Heart right ventricle (tissue), 16 donors: ENCODE measurements around the gene OR52E1. TPM values are rescaled to one million over a fixed set of nuclear protein-coding genes. Genes with fewer than 3 reads are reported as not detected.

Experiments
- ATAC-seq, 8 donors: fragments of 200-7000 bp; cut with Tn5 transposase; one replicate each; pipeline ENCODE4 v1.9.1; 2020; ENCODE audit warnings: mild to moderate bottlenecking in 8 of 8, moderate library complexity in 8 of 8, moderate number of reproducible peaks in 1 of 8
- DNase-seq, 2 donors: peaks; one replicate each; pipeline ENCODE4 v3.0.0-alpha.2; 2020
- H3K27ac ChIP-seq, 10 donors: fragments of 200-600 bp; sonication (generic) in 2 of 10; one replicate each; pipeline versions ENCODE4 v1.5.0 to v1.8.0; 2020 to 2022; ENCODE audit warnings: mild to moderate bottlenecking in 3 of 10
- H3K27me3 ChIP-seq, 7 donors: fragments of 200-600 bp; one replicate each; pipeline ENCODE4 v1.8.0; 2021 to 2022; ENCODE audit warnings: mild to moderate bottlenecking in 2 of 7
- H3K36me3 ChIP-seq, 9 donors: fragments of 200-600 bp; sonication (generic) in 1 of 9; one replicate each; pipeline versions ENCODE4 v1.5.0 to v1.8.0; 2020 to 2022; ENCODE audit warnings: mild to moderate bottlenecking in 2 of 9
- H3K4me1 ChIP-seq, 9 donors: fragments of 200-600 bp; sonication (generic) in 1 of 9; one replicate each; pipeline versions ENCODE4 v1.5.0 to v1.8.0; 2020 to 2022; ENCODE audit warnings: mild to moderate bottlenecking in 4 of 9
- H3K4me3 ChIP-seq, 10 donors: fragments of 200-600 bp; sonication (generic) in 2 of 10; one replicate each; pipeline versions ENCODE4 v1.5.0 to v1.8.0; 2020 to 2022; ENCODE audit warnings: mild to moderate bottlenecking in 7 of 10, moderate library complexity in 2 of 10
- H3K9me3 ChIP-seq, 11 donors: fragments of 200-600 bp in 10 of 11; sonication (generic) in 2 of 11; one replicate each; pipeline versions ENCODE4 v1.5.0 to v1.8.0; 2013 to 2022; ENCODE audit warnings: mild to moderate bottlenecking in 2 of 11, control low read depth in 1 of 11, moderate library complexity in 1 of 11
- WGBS, 2 donors: extraction: QIAGEN DNeasy Blood & Tissue Kit; methylation state at CpG; one replicate each; pipeline ENCODE4 v1.1.7; 2013; ENCODE audit warnings: inconsistent platforms in 1 of 2; 5-methylcytosine and 5-hydroxymethylcytosine counted together
- intact Hi-C, 10 donors: fragments of 100-400 bp; cut with DNase I; formaldehyde crosslinking; loops; one replicate each; pipeline versions ENCODE4 v1.11.1 to v1.14.2; 2022
- polyA plus RNA-seq, 2 donors: library from polyadenylated mRNA; stranded (reverse); fragments of 200-250 nt; gene quantifications; one replicate each; pipeline ENCODE4 v1.2.3, GENCODE V29; 2013
- total RNA-seq, 10 donors: library from RNA; stranded (reverse); fragmentation: NEBNext Ultra II Directional in 3 of 10; extraction: Animal tissue kit (Norgen Biotek cat#: 25700) in 3 of 10; gene quantifications; one replicate each; pipeline versions ENCODE4 v1.2.1 to v1.2.4, GENCODE V29; 2021 to 2023
- TF ChIP-seq, protein P1 (sequence below), 9 donors: fragments of 200-600 bp; sonication (generic) in 2 of 9; IDR thresholded peaks; one replicate each; pipeline versions ENCODE4 v1.5.0 to v1.8.0; 2021 to 2022; ENCODE audit warnings: antibody characterized with exemption in 9 of 9, mild to moderate bottlenecking in 5 of 9, moderate library complexity in 1 of 9
- donor health status: Arrhythmogenic right ventricular cardiomyopathy.
- donor health status: ischemic (EF 13 %, LVEDD 7.1; RV severe dilation, severe dysfunction).
- donor health status: healthy with polysubstance abuse.
- donor health status: DM: no; HTN: yes; CAD: no.
- donor health status: DM: no; HTN: no; CAD: no.
- donor health status: ischemic (EF 25% LVEDD 6.9; RV normal size, moderate dysfunction).
- donor health status: ischemic (EF 25% LVEDD 5.7; RV mildly dilated, moderate dysfunction).
- donor health status: healthy.
- donor health status: DM: yes; HTN: yes; CAD: no.
- donor health status: Ischemic cardiomyopathy.
- donor health status: ischemic (EF 35%, LVEDD 5.7; RV mildly dilated, moderate dysfunction).
- donor health status: nonischemic (EF 11% LVEDD 7.7; RV severe dilation, severe dysfunction).
- donor health status: DM: yes; HTN: yes; CAD: no.
- donor health status: PGD.
- donor health status: ischemic (EF 29% LVEDD 5.4; RV normal size, mild dysfunction).
- donor health status: nonischemic (EF 23%, LVEDD 6.1; RV moderate dilation, normal function).

OR52E1 gene
- total and polyA plus RNA-seq, 12 donors: not detected

DNA sequence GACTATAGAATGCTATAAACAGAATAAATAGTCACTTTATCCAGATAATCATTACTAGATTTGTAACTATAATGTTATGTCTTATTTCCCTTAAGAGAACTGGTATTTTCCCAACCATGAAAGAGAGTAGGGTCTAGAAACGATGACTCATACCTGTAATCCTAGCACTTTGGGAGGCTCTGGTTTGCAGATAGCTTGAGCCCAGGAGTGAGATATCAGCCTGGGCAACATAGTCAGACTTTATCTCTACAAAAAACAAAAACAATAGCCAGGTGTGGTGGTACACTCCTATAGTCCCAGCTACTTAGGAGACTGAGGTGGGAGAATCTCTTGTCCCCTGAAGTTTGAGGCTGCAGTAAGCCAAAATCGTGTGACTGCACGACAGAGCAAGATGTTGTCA lies 37.9 kb downstream of the OR52E1 start:
- H3K27ac ChIP-seq: no peak overlapping the region
- no peaks in the 10 kb centered on the region for H3K9me3 ChIP-seq
- H3K4me1 ChIP-seq: no peaks in the 10 kb centered on the region
- no peak overlapping the region for H3K4me3 ChIP-seq
- TF ChIP-seq, protein P1, sequence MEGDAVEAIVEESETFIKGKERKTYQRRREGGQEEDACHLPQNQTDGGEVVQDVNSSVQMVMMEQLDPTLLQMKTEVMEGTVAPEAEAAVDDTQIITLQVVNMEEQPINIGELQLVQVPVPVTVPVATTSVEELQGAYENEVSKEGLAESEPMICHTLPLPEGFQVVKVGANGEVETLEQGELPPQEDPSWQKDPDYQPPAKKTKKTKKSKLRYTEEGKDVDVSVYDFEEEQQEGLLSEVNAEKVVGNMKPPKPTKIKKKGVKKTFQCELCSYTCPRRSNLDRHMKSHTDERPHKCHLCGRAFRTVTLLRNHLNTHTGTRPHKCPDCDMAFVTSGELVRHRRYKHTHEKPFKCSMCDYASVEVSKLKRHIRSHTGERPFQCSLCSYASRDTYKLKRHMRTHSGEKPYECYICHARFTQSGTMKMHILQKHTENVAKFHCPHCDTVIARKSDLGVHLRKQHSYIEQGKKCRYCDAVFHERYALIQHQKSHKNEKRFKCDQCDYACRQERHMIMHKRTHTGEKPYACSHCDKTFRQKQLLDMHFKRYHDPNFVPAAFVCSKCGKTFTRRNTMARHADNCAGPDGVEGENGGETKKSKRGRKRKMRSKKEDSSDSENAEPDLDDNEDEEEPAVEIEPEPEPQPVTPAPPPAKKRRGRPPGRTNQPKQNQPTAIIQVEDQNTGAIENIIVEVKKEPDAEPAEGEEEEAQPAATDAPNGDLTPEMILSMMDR (IDR thresholded peaks at IDR 0.05): no peak
- DNase-seq (no peak), ATAC-seq (no peak)
- 48 to 49% methylated on average over 3 of the region's 3 CpGs for WGBS, 2 donors
- no peaks in the 10 kb centered on the region for H3K36me3 ChIP-seq
- peaks cover 0 to 4% (median 0%) of the 10 kb centered on the region in 7 donors for H3K27me3 ChIP-seq
- intact Hi-C loops: no loop called here

GRCh38 chr11:5115339-5115738 lies 46.0 kb downstream of the OR52E1 start:
- H3K27me3 ChIP-seq: peaks cover 0 to 11% (median 0%) of the 10 kb centered on the region in 7 donors
- H3K27ac ChIP-seq: no peak overlapping the region
- no peaks in the 10 kb centered on the region for H3K4me1 ChIP-seq
- intact Hi-C loops: no loop called here
- H3K9me3 ChIP-seq: no peaks in the 10 kb centered on the region
- DNase-seq: no peak
- no peak for ATAC-seq
- 64 to 66% methylated on average over 3 of the region's 3 CpGs for WGBS, 2 donors
- TF ChIP-seq, protein P1 (IDR thresholded peaks at IDR 0.05): no peak
- no peak overlapping the region for H3K4me3 ChIP-seq
- no peaks in the 10 kb centered on the region for H3K36me3 ChIP-seq

DNA sequence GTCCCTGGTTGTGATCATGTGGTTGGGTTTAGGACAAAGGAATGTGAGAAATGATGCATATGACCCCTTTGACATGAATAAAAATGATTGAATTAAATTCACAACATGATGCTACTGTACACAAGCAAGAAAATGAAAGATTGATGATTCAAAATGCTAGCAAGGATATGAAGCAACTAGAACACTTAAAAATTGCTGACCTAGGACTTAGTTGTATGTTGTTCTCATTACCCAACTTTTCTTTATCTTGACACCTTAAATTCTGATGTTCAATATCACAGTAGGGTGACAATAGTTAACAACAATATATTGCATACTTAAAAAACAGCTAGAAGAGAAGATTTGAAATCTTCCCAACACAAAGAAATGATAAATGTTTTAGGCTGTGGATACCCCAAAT lies 48.2 kb downstream of the OR52E1 start:
- Histone ChIP-seq H3K27me3 (peaks cover 0 to 7% (median 4%) of the 10 kb centered on the region in 7 donors), H3K4me3 (no peak overlapping the region), H3K36me3 (no peaks in the 10 kb centered on the region), H3K9me3 (no peaks in the 10 kb centered on the region), H3K4me1 (no peaks in the 10 kb centered on the region), H3K27ac (no peak overlapping the region)
- DNase-seq (no peak), ATAC-seq (no peak)
- intact Hi-C loops: no loop called here
- TF ChIP-seq, protein P1 (IDR thresholded peaks at IDR 0.05): no peak

DNA sequence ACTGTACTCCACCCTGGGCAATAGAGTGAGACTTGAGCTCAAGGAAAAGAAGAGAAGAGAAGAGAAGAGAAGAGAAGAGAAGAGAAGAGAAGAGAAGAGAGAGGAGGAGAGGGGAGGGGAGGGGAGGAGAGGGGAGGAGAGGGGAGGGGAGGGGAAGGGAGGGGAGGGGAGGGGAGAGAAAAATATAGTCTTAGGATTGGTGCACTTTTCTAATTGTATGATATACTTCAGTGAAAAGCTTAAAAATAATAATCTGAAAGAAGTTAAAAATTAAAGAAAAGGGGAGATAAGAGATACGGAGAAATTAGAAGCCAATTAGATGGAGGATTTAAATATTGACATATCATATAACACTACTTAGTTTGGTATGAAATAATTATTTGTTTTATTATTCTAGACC lies 49.5 kb downstream of the OR52E1 start:
- TF ChIP-seq, protein P1 (IDR thresholded peaks at IDR 0.05): no peak
- intact Hi-C loops: no loop called here
- no peak overlapping the region for H3K4me3 ChIP-seq
- no peaks in the 10 kb centered on the region for H3K9me3 ChIP-seq
- peaks cover 0 to 11% (median 5%) of the 10 kb centered on the region in 7 donors for H3K27me3 ChIP-seq
- H3K27ac ChIP-seq: no peak overlapping the region
- no peak for ATAC-seq
- no peaks in the 10 kb centered on the region for H3K36me3 ChIP-seq
- 85 to 86% methylated on average over 1 of the region's 1 CpG for WGBS, 2 donors
- no peak for DNase-seq
- no peaks in the 10 kb centered on the region for H3K4me1 ChIP-seq

Other genes with a start within 250 kb of the OR52E1 start
- gene OR51F2, start 248.3 kb upstream of the OR52E1 start, total RNA-seq: not detected
- not detected for gene OR51F2, start 248.3 kb upstream of the OR52E1 start, polyA plus RNA-seq
- gene OR51S1, start 220.4 kb upstream of the OR52E1 start, total RNA-seq: not detected
- gene OR51S1, start 220.4 kb upstream of the OR52E1 start, polyA plus RNA-seq: not detected
- gene OR51T1, start 187.7 kb upstream of the OR52E1 start, total RNA-seq: not detected
- gene OR51T1, start 187.7 kb upstream of the OR52E1 start, polyA plus RNA-seq: not detected
- gene OR51A7, start 165.8 kb upstream of the OR52E1 start, total RNA-seq: not detected
- gene OR51A7, start 165.8 kb upstream of the OR52E1 start, polyA plus RNA-seq: not detected
- not detected for gene OR51G2, start 150.2 kb upstream of the OR52E1 start, total RNA-seq
- not detected for gene OR51G2, start 150.2 kb upstream of the OR52E1 start, polyA plus RNA-seq
- not detected for gene OR51G1, start 145.2 kb upstream of the OR52E1 start, total RNA-seq
- not detected for gene OR51G1, start 145.2 kb upstream of the OR52E1 start, polyA plus RNA-seq
- gene OR51A4, start 122.0 kb upstream of the OR52E1 start, total RNA-seq: not detected
- gene OR51A4, start 122.0 kb upstream of the OR52E1 start, polyA plus RNA-seq: not detected
- not detected for gene OR51A2, start 113.9 kb upstream of the OR52E1 start, total RNA-seq
- gene OR51A2, start 113.9 kb upstream of the OR52E1 start, polyA plus RNA-seq: not detected
- gene OR51L1, start 74.7 kb upstream of the OR52E1 start, total RNA-seq: not detected
- not detected for gene OR51L1, start 74.7 kb upstream of the OR52E1 start, polyA plus RNA-seq
- not detected for gene OR52J3, start 23.0 kb upstream of the OR52E1 start, total RNA-seq
- not detected for gene OR52J3, start 23.0 kb upstream of the OR52E1 start, polyA plus RNA-seq
- gene OR52E2, start 9.9 kb upstream of the OR52E1 start, total RNA-seq: not detected
- gene OR52E2, start 9.9 kb upstream of the OR52E1 start, polyA plus RNA-seq: not detected
- not detected for gene OR52A5, start 68.8 kb downstream of the OR52E1 start, total RNA-seq
- not detected for gene OR52A5, start 68.8 kb downstream of the OR52E1 start, polyA plus RNA-seq
- gene OR52A1, start 85.2 kb downstream of the OR52E1 start, total RNA-seq: not detected
- not detected for gene OR52A1, start 85.2 kb downstream of the OR52E1 start, polyA plus RNA-seq
- gene OR51V1, start 131.1 kb downstream of the OR52E1 start, total RNA-seq: not detected
- not detected for gene OR51V1, start 131.1 kb downstream of the OR52E1 start, polyA plus RNA-seq
- 1,000 to 10,000 TPM in 1 of 10 donors, 100 to 1,000 TPM in 9; 188 to 1,566 (median 288) TPM for gene HBB, start 157.5 kb downstream of the OR52E1 start, total RNA-seq
- 10 to 100 TPM in 1 of 2 donors, not detected in 1; 39.1 TPM for gene HBB, start 157.5 kb downstream of the OR52E1 start, polyA plus RNA-seq
- gene HBD, start 164.9 kb downstream of the OR52E1 start, total RNA-seq: 1 to 10 TPM in 1 of 10 donors, under 1 TPM in 3, not detected in 6; 0.41 to 5.3 (median 0.73) TPM
- gene HBD, start 164.9 kb downstream of the OR52E1 start, polyA plus RNA-seq: not detected
- gene HBG1, start 180.3 kb downstream of the OR52E1 start, total RNA-seq: under 1 TPM in 1 of 10 donors, not detected in 9; 0.30 TPM
- gene HBG1, start 180.3 kb downstream of the OR52E1 start, polyA plus RNA-seq: under 1 TPM in 1 of 2 donors, not detected in 1; 0.20 TPM
- gene HBG2, start 185.2 kb downstream of the OR52E1 start, total RNA-seq: 1 to 10 TPM in 1 of 10 donors, under 1 TPM in 2, not detected in 7; 0.41 to 1.0 (median 0.45) TPM
- gene HBG2, start 185.2 kb downstream of the OR52E1 start, polyA plus RNA-seq: under 1 TPM in 1 of 2 donors, not detected in 1; 0.12 TPM
- gene HBE1, start 200.4 kb downstream of the OR52E1 start, total RNA-seq: not detected
- not detected for gene HBE1, start 200.4 kb downstream of the OR52E1 start, polyA plus RNA-seq
- not detected for gene OR51B4, start 232.4 kb downstream of the OR52E1 start, total RNA-seq
- not detected for gene OR51B4, start 232.4 kb downstream of the OR52E1 start, polyA plus RNA-seq